ENCODE results near the gene FGF1. TPM values are rescaled to one million over a fixed set of nuclear protein-coding genes. Genes with fewer than 3 reads are reported as not detected.

FGF1 gene
- total RNA-seq, 3 donors from 2014 or later = not detected

DNA sequence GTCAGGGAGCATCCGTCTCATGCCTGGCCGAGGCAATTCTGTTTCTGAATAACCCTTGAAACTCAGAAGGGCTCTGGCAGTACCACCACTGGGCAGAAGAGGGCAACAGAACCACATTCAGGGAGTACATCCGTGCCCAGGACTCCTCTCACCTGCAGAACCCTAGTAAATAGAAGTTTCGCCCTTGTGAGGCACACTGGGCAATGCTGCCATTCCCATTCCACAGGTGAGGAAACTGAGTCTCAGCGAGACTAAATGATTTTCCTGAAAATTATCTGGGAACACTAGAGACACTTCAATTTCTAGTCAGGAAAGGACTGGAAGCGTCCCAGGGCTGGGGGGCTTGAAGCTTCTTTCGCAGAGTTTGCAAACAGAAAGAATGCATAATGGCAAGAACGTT is 74.7 kb downstream of the FGF1 start:
- Mint-ChIP-seq H3K27me3 (ENCODE audit: low read depth) (peaks cover 5% of the 10 kb centered on the region), H3K9me3 (no peaks in the 10 kb centered on the region), H3K36me3 (ENCODE audit: insufficient read depth) (no peaks in the 10 kb centered on the region), H3K4me1 (ENCODE audit: low read depth) (peaks cover 2% of the 10 kb centered on the region), H3K4me3 (no peak overlapping the region)
- peak; percentile 58 for DNase-seq
- ATAC-seq = peak; percentile 89 to 94

DNA sequence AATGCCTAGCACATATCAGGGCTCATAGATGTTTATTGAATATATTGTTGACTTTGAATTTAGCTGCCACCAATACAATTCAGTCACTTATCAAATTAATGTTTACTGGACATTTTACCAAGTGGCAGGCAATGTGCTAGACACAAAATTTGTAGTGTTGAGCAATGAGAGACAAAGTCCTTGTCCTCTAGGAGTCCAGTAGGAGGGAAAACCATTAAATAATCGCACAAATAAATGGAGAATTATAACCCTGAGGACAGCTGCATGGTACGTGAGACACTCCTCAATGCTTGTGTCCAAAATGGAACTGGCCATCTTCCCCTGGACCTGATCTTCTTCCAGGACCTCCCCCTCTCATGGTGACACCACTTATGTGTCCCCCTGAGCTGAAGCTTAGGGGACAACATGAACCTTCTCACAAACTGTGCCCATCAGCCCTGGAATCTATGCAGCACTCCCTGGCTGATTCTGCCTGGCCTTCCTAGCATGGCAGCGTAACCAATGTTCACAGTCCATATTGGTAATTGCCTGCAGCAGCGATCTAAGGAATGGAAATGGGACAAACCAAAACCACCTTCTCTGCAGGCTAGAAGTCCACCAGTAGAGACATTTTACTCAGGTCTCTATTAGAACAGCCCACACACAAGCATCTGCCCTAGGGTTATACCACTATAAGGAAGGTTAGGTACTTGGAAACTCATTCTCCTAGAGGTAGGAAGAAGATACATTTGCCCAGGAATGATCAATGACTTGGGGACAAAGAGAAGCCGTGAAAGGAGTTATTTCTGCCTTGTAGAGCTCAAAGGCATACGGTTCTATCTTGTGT is 75.5 kb downstream of the FGF1 start:
- H3K4me3 Mint-ChIP-seq = no peak overlapping the region
- H3K9me3 Mint-ChIP-seq = no peaks in the 10 kb centered on the region
- H3K27me3 Mint-ChIP-seq (ENCODE audit: low read depth) = peaks cover 9% of the 10 kb centered on the region
- no peak for ATAC-seq
- H3K4me1 Mint-ChIP-seq (ENCODE audit: low read depth) = peaks cover 2% of the 10 kb centered on the region
- H3K36me3 Mint-ChIP-seq (ENCODE audit: insufficient read depth) = no peaks in the 10 kb centered on the region
- no peak for DNase-seq

DNA sequence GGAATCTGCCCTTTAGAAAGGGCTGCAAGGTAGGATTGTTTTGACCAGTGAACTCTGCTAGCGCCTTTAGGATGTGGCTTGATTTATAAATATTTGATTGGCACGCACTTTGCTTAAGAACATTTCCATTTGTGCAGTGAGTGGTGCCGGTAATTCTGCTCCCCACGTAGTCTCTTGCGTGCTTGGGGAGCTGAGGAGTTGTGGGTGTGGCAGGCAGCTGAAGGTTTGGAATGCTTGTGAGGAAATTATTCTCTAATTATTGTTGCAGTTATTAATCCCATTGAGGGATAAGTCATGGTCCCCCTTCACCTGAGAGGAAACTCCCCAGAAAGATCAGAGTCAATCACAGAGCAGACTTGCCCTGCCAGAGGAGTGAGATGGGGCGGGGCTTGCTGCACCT is 76.7 kb downstream of the FGF1 start:
- Mint-ChIP-seq H3K4me3 (no peak overlapping the region), H3K4me1 (ENCODE audit: low read depth) (peaks cover 2% of the 10 kb centered on the region), H3K9me3 (no peaks in the 10 kb centered on the region), H3K36me3 (ENCODE audit: insufficient read depth) (no peaks in the 10 kb centered on the region), H3K27me3 (ENCODE audit: low read depth) (peaks cover 11% of the 10 kb centered on the region)
- no peak for DNase-seq
- no peak for ATAC-seq

DNA sequence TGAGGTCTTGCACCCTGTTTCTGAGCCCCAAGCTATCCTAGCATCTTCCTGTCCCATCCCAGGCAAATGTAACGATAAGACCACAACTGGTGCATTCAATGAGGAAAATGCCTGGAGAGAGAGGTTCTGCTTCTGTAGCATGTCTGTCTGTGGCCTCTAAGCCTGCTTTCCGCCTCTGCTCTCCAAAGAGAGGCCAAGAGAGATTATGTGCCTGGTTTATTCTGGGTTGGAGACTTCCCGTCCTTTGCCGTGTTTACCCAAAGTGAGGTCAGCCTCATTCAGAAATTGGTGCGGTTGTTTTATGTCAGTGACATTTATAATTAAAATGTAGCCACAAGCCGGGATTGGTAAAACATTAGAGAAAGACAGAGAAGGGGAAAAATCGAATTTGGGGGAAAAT is 77.8 kb downstream of the FGF1 start:
- no peaks in the 10 kb centered on the region for H3K9me3 Mint-ChIP-seq
- no peak overlapping the region for H3K4me3 Mint-ChIP-seq
- no peaks in the 10 kb centered on the region for H3K36me3 Mint-ChIP-seq (ENCODE audit: insufficient read depth)
- no peak for ATAC-seq
- DNase-seq = no peak
- H3K27me3 Mint-ChIP-seq (ENCODE audit: low read depth) = peaks cover 11% of the 10 kb centered on the region
- H3K4me1 Mint-ChIP-seq (ENCODE audit: low read depth) = peaks cover 2% of the 10 kb centered on the region

DNA sequence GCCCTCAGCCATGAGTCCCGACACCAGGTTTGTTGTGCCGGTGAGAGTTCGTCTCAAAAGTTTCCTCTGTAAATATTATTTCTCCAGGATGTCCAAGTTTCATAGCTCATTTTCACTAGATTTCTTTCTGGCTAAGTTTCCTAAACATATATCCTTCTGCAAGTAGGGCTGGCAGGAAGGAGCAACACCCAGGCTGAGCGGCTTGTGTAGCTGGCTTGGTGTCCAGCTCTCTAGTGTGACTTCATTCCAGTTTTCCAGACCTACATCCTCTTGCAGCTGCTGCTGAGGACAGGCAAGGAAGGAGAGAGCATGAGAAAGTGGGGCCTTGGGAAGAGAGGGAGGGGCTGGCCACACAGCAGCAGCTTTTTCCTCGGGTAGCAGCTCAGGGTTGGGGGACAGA is 80.3 kb downstream of the FGF1 start:
- no peaks in the 10 kb centered on the region for H3K4me1 Mint-ChIP-seq (ENCODE audit: low read depth)
- no peak for DNase-seq
- no peak for ATAC-seq
- H3K9me3 Mint-ChIP-seq = no peaks in the 10 kb centered on the region
- H3K27me3 Mint-ChIP-seq (ENCODE audit: low read depth) = peaks cover 16% of the 10 kb centered on the region
- no peaks in the 10 kb centered on the region for H3K36me3 Mint-ChIP-seq (ENCODE audit: insufficient read depth)
- H3K4me3 Mint-ChIP-seq = no peak overlapping the region

DNA sequence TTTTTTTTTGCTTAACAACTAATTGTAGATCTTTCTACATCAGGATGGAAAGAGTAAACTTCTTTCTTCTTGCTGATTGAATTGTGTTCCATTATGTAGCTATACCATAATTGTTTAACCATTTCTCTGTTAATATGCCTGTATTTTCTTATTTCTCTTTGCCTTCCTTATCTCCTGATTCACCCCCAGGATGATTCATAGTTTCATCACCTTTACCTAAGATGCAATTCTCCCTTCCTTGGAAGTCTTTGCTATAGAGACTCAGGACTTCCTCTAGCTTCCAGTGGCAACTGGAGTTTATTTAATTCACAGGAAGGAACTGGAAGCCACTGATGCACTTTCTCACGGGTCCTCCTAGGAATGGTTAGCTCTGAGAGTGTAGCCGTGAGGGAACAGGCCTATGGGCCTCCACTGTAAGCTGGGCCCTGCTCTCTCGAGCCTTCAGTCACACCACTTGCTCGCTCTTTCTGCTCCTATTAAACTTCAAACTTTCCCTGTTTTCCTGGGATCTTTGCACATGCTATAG is 83.1 kb downstream of the FGF1 start:
- Mint-ChIP-seq H3K9me3 (no peaks in the 10 kb centered on the region), H3K4me1 (ENCODE audit: low read depth) (peaks cover 5% of the 10 kb centered on the region), H3K36me3 (ENCODE audit: insufficient read depth) (no peaks in the 10 kb centered on the region), H3K4me3 (no peak overlapping the region), H3K27me3 (ENCODE audit: low read depth) (peaks cover 21% of the 10 kb centered on the region)
- ATAC-seq = no peak
- DNase-seq = no peak

DNA sequence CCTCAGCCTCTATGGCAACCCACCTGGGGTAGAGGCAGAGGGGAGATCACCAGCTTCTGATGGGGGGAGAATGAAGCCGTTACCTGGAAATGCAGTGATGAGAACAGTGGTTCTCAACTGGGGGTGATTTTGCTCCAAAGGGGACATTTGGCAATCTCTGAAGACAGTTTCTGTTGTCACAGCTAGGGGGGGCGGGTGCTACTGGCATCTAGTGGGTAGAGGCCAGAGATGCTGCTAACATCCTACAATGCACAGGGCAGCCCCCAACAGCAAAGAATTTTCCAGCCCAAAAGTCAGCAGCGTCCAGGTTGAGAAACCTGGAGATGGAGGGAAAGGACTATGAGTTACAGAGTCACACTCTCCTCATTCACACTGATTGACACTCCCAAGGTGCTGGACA is 84.5 kb downstream of the FGF1 start:
- no peak for DNase-seq
- Mint-ChIP-seq H3K9me3 (no peaks in the 10 kb centered on the region), H3K4me1 (ENCODE audit: low read depth) (peaks cover 5% of the 10 kb centered on the region), H3K27me3 (ENCODE audit: low read depth) (peaks cover 21% of the 10 kb centered on the region), H3K36me3 (ENCODE audit: insufficient read depth) (no peaks in the 10 kb centered on the region), H3K4me3 (no peak overlapping the region)
- ATAC-seq = no peak

DNA sequence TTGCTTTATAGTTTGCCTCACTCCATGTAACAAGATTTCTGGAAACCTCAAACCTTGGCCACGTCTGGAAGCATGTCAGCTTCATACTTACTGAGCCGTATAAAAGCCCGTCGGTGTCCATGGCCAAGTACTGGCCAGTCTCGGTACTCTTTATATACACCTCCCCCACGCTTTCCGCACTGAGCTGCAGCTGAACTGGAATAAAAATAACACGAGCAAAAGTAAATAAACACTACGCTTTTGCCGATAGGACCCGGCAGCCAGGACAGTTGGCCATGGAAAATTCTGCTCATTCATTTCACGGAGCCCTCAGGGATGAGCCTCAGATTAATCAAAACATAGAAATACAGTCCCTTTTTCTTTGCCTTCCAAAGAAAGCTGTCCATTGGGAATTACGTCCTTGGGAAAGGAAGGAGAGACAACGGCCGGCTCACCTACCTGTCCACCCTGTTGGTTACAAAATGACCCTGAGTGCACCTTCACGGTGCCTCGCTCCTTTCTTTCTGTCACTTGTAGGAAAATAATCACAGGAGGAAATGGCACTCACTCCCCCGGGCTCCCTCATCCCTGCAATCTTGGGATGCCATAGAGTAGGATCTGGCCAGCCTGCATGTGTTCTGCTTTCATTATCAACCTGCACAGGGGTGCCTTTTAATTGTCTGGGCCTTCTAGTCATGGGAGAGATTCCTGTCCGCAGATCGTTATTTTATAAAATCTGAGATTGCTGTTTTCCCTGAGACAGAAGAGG is 85.1 kb downstream of the FGF1 start:
- Mint-ChIP-seq H3K4me1 (ENCODE audit: low read depth) (peaks cover 5% of the 10 kb centered on the region), H3K27me3 (ENCODE audit: low read depth) (peaks cover 21% of the 10 kb centered on the region), H3K4me3 (no peak overlapping the region), H3K36me3 (ENCODE audit: insufficient read depth) (no peaks in the 10 kb centered on the region), H3K9me3 (no peaks in the 10 kb centered on the region)
- DNase-seq = no peak
- no peak for ATAC-seq

DNA sequence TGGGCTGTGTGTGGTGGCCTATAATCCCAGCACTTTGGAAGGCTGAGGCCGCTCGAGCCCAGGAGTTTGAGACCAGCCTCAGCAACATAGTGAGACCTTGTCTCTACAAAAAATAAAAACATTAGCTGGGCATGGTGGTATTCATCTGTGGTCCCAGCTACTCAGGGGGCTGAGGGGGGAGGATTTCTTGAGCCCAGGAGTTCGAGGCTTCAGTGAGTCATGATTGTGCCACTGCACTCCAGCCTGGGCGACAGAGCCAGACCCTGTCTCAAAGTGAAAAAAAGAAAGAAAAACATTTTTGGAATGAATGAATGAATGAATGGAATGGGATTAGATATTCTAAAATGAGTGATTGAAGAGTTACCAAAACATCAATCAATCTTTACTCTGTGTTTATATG is 85.8 kb downstream of the FGF1 start:
- ATAC-seq (no peak), DNase-seq (no peak)
- H3K27me3 Mint-ChIP-seq (ENCODE audit: low read depth) = peaks cover 17% of the 10 kb centered on the region

DNA sequence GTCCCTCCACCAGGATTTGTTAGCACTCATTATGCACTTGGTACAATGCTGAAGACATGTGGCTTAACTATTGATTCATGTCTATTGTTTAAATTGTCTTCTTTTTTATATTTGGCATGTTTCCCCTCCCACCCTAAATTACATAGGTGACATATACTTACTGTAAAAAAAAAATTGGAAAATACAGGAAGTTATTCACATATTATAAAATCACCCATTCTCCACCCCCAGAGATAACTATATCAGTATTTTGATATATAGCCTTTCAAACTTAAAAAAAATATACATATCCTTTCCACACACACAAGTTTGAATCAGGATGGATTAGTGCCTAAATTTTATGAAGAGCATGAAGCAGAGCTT is 87.6 kb downstream of the FGF1 start:
- DNase-seq (no peak), ATAC-seq (no peak)
- peaks cover 15% of the 10 kb centered on the region for H3K27me3 Mint-ChIP-seq (ENCODE audit: low read depth)
- no peak overlapping the region for H3K4me3 Mint-ChIP-seq
- H3K36me3 Mint-ChIP-seq (ENCODE audit: insufficient read depth) = no peaks in the 10 kb centered on the region
- peaks cover 5% of the 10 kb centered on the region for H3K4me1 Mint-ChIP-seq (ENCODE audit: low read depth)
- no peaks in the 10 kb centered on the region for H3K9me3 Mint-ChIP-seq

More for the DNA sequence above, 85.8 kb downstream of the FGF1 start:
- H3K9me3 Mint-ChIP-seq = no peaks in the 10 kb centered on the region
- no peak overlapping the region for H3K4me3 Mint-ChIP-seq
- no peaks in the 10 kb centered on the region for H3K36me3 Mint-ChIP-seq (ENCODE audit: insufficient read depth)
- H3K4me1 Mint-ChIP-seq (ENCODE audit: low read depth) = peaks cover 5% of the 10 kb centered on the region

DNA sequence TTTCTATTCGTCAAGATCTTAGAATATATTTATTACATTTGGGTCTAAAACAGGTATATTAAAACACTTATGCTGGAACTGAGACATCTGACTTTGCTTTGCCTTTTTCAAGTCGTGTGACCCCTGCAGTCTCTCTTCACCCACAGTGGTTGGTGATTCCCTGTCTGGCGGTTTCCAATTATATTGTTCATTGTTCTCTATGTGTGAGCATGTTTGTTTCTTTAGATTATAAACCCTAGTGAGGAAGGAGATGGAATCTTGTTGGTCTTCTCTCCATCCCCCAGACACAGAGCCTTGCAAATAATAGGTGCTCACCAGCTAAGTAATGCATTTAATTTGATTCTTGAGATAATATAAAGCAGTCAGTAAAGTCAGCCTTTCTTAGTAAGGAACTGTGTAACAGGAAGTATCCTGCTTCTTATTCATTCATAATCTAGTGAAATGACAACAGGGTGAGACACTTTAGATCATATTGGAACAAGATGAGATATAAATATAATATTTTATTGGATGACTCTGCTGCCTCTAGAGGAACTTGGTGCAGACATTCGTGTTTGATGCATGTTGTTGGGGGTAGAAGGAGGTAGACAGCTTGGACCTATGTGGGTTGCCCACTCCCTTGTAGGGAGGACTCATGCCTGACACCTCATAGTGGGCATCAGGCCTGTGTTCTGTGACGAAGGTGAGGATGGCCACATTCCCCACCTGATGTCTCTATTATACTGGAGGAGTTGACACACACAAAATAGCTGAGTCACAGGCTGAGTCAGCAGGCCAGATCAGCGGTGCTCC is 88.1 kb downstream of the FGF1 start:
- peaks cover 18% of the 10 kb centered on the region for H3K27me3 Mint-ChIP-seq (ENCODE audit: low read depth)
- H3K4me3 Mint-ChIP-seq = no peak overlapping the region
- DNase-seq = no peak
- peaks cover 5% of the 10 kb centered on the region for H3K4me1 Mint-ChIP-seq (ENCODE audit: low read depth)
- H3K9me3 Mint-ChIP-seq = no peaks in the 10 kb centered on the region
- no peaks in the 10 kb centered on the region for H3K36me3 Mint-ChIP-seq (ENCODE audit: insufficient read depth)
- ATAC-seq = peak; percentile 51 to 71

DNA sequence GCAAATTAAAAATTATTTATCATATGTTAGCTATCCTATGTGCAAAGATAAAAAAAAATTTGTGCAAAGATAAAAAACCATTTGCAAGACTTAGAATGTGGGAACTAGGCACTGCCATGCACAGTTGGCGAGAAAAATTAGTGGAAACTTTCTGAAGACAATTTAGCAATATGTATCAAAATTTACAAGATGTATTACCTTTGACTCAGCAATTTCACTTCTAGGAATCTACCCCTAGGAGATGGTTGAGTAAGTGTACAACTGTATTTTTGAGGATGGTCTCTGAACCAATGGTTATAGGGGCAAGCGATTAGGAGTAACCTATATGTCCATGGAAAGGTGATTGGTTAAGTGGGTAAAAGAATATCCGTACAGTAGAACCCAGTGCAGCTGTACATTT is 88.9 kb downstream of the FGF1 start:
- Mint-ChIP-seq H3K9me3 (no peaks in the 10 kb centered on the region), H3K4me1 (ENCODE audit: low read depth) (peaks cover 5% of the 10 kb centered on the region), H3K27me3 (ENCODE audit: low read depth) (peaks cover 18% of the 10 kb centered on the region), H3K4me3 (no peak overlapping the region), H3K36me3 (ENCODE audit: insufficient read depth) (no peaks in the 10 kb centered on the region)
- ATAC-seq (no peak), DNase-seq (no peak)

DNA sequence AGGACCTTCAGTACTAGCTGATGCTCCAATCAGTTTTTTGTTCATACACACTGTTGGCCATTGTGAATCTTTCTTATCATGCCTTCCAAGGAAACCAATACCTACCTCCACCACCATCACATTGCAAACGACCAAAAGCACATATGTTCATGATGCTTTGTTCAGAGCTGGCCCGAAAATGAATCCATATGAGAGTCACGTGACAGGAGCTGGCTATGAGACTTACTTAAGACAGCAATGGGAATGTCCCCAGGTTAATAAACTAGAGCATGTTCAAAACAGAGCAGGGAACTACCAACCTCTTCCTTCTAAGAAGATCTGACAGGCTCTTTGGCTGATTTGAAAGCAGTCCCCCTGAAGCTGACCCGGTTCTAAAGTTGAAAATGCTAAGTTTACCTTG is 93.5 kb downstream of the FGF1 start:
- ATAC-seq (no peak), DNase-seq (no peak)
- H3K4me1 Mint-ChIP-seq (ENCODE audit: low read depth) = peaks cover 2% of the 10 kb centered on the region
- no peaks in the 10 kb centered on the region for H3K36me3 Mint-ChIP-seq (ENCODE audit: insufficient read depth)
- peaks cover 11% of the 10 kb centered on the region for H3K27me3 Mint-ChIP-seq (ENCODE audit: low read depth)
- H3K9me3 Mint-ChIP-seq = no peaks in the 10 kb centered on the region
- H3K4me3 Mint-ChIP-seq = no peak overlapping the region

DNA sequence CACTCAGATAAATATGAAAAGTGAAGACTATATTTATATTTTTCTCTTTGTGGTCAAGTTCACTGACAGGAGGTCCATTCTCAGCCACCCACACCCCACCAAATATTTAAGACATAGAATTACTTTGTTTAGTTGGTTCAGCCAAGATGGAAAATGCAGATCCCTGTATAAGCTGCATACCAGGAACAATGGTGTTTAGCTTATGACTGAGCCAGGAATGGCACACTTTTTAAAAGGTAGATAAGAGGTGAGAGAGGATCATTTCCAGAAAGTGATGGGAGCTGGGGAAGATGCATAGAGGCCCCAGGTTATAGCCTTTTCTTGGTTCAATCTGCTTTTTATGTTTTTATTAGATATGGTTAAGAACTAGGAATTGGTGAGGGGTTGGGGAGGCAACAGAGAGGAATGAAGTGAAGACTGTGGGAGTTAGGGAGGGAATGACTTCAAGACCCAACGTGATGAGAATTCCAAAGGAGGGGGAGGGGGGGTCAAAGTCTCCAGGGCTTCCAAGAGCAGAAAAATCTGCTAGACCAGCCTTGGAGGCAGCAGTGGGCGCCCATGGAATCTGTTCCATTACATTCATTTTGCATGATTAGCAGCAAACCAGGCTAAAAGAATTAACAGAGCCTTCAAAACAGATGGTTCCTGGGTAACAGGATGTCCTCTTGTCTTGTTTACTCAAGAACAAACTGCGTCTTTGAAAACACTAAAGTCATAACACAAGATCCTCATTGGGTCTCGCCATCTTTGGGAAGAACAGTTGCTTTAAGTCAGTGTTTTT is 95.2 kb downstream of the FGF1 start:
- DNase-seq = no peak
- no peak for ATAC-seq
- Mint-ChIP-seq H3K36me3 (ENCODE audit: insufficient read depth) (no peaks in the 10 kb centered on the region), H3K4me1 (ENCODE audit: low read depth) (peaks cover 2% of the 10 kb centered on the region), H3K4me3 (no peak overlapping the region), H3K27me3 (ENCODE audit: low read depth) (peaks cover 12% of the 10 kb centered on the region), H3K9me3 (no peaks in the 10 kb centered on the region)

Measured in activated T-cell treated with anti-CD3 and anti-CD28 coated beads, Interleukin-2, amount 50 U/mL, for 4 hours (primary cell).